Upper lobe of left lung (tissue), 4 donors: ENCODE data around the gene CELA1.

Experiments
- EP300 ChIP-seq, 4 donors: sonication (generic); formaldehyde crosslinking; IDR thresholded peaks; one replicate each; pipeline ENCODE4 v1.5.1; 2017; ENCODE audit warnings: antibody characterized with exemption in 4 of 4, control low read depth in 2 of 4
- POLR2A ChIP-seq, 4 donors: fragments of 450-650 bp; IDR thresholded peaks; one replicate each; pipeline ENCODE4 v1.5.1; 2016 to 2017; ENCODE audit warnings: antibody characterized with exemption in 4 of 4, mild to moderate bottlenecking in 2 of 4
- TF ChIP-seq, protein P1 (sequence below), 6 experiments: fragments of 450-650 bp in 4 of 6; fragments of 200-600 bp in 2 of 6; sonication (generic) in 2 of 6; IDR thresholded peaks; one replicate each; pipeline ENCODE4 v1.5.1; 2016 to 2019; ENCODE audit warnings: antibody characterized with exemption in 6 of 6

DNA sequence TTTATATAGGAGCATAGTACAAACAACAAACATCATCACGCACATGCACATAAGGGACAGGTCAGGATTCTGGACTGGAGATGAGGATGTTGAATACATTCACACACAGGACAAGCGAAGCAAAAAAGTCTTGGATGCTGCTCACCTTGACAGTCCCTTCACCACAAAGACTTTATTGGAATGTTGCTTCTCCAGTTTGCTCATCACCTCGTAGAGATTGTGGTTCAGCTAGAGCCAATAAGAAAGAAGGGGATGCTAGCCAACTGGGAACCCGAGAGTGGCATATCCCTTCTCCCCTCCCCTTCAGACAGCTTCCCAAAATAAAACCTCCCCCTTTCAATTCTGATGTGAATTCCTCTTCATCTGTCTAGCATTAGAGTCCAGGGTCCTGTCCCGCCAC is 50.8 kb downstream of the CELA1 start:
- TF ChIP-seq, protein P1, sequence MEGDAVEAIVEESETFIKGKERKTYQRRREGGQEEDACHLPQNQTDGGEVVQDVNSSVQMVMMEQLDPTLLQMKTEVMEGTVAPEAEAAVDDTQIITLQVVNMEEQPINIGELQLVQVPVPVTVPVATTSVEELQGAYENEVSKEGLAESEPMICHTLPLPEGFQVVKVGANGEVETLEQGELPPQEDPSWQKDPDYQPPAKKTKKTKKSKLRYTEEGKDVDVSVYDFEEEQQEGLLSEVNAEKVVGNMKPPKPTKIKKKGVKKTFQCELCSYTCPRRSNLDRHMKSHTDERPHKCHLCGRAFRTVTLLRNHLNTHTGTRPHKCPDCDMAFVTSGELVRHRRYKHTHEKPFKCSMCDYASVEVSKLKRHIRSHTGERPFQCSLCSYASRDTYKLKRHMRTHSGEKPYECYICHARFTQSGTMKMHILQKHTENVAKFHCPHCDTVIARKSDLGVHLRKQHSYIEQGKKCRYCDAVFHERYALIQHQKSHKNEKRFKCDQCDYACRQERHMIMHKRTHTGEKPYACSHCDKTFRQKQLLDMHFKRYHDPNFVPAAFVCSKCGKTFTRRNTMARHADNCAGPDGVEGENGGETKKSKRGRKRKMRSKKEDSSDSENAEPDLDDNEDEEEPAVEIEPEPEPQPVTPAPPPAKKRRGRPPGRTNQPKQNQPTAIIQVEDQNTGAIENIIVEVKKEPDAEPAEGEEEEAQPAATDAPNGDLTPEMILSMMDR (IDR thresholded peaks at IDR 0.05), result no peak
- no peak for TF ChIP-seq EP300 (IDR thresholded peaks at IDR 0.05)
- no peak for TF ChIP-seq POLR2A (IDR thresholded peaks at IDR 0.05)
